Measurements from ENCODE around the gene ZGLP1. TPM values are rescaled to one million over a fixed set of nuclear protein-coding genes. Genes with fewer than 3 reads are reported as not detected.

The ZGLP1 gene
- total RNA-seq, 1 experiment from 2014 or later, result 1.8 TPM

DNA sequence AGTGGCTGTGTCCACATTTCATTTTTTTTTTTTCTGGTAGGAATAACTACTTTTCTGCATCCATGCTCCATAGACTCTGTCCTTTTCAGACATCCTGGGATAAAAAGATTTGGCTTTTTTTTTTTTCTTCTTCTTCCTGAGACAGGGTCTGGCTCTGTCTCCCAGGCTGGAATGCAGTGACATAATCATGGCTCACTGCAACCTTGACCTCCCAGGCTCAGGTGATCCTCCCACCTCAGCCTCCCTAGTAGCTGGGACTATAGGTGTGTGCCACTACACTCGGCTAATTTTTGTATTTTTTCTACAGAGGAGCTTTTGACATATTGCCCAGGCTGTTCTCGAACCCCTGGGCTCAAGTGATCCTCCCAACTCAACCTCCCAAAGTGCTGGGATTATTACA is 33.9 kb upstream of the ZGLP1 start:
- Histone ChIP-seq H3K4me2 (ENCODE audit: low read length) (no peak overlapping the region), H3K4me1 (ENCODE audit: insufficient read depth, low read length) (no peaks in the 10 kb centered on the region), H3K9me3 (ENCODE audit: low read length) (no peaks in the 10 kb centered on the region), H3K79me2 (ENCODE audit: low read length) (no peaks in the 10 kb centered on the region), H3K9ac (ENCODE audit: low read length) (no peak overlapping the region), H3K36me3 (ENCODE audit: low read depth, low read length) (no peaks in the 10 kb centered on the region), H3K4me3 (ENCODE audit: low read length) (no peak overlapping the region), H4K20me1 (ENCODE audit: low read length) (no peaks in the 10 kb centered on the region), H3K27ac (ENCODE audit: low read length) (no peak overlapping the region), H3K9me2 (replicated peaks; ENCODE audit: low read length) (no peaks in the 10 kb centered on the region), H3F3A (ENCODE audit: low read length, unreplicated experiment) (no peaks in the 10 kb centered on the region), H3K27me3 (ENCODE audit: low read length) (no peaks in the 10 kb centered on the region), H2AFZ (ENCODE audit: low read length) (no peak overlapping the region)
- CTCF ChIA-PET, result no interaction called here
- no TSS peak for BruUV-seq (replicated peaks)
- peak; percentile 20 for DNase-seq
- TF ChIP-seq EZH2 (IDR thresholded peaks at IDR 0.05; ENCODE audit: low read length, unreplicated experiment), result no peak
- no peak for TF ChIP-seq EZH2phosphoT487 (IDR thresholded peaks at IDR 0.05; ENCODE audit: borderline replicate concordance, low read length)
- no peak for TF ChIP-seq CTCF (conservative IDR thresholded peaks at IDR 0.05; ENCODE audit: low read depth, low read length)
- POLR2A ChIA-PET (ENCODE audit: unreplicated experiment), result no interaction called here
- no peak for ATAC-seq
- intact Hi-C loops (cut with micrococcal nuclease), result no loop called here

- no peak for TF ChIP-seq EZH2 (IDR thresholded peaks at IDR 0.05; ENCODE audit: low read length, unreplicated experiment)
- TF ChIP-seq CTCF (conservative IDR thresholded peaks at IDR 0.05; ENCODE audit: low read depth, low read length), result no peak
- TF ChIP-seq EZH2phosphoT487 (IDR thresholded peaks at IDR 0.05; ENCODE audit: borderline replicate concordance, low read length), result no peak
- no peak for DNase-seq
- POLR2A ChIA-PET (ENCODE audit: unreplicated experiment), result no interaction called here
- Histone ChIP-seq H3K9me2 (replicated peaks; ENCODE audit: low read length) (no peaks in the 10 kb centered on the region), H3K4me2 (ENCODE audit: low read length) (no peak overlapping the region), H2AFZ (ENCODE audit: low read length) (no peak overlapping the region), H3K9me3 (ENCODE audit: low read length) (no peaks in the 10 kb centered on the region), H3K27ac (ENCODE audit: low read length) (no peak overlapping the region), H4K20me1 (ENCODE audit: low read length) (no peaks in the 10 kb centered on the region), H3K27me3 (ENCODE audit: low read length) (no peaks in the 10 kb centered on the region), H3K36me3 (ENCODE audit: low read depth, low read length) (no peaks in the 10 kb centered on the region), H3K9ac (ENCODE audit: low read length) (no peak overlapping the region), H3K4me3 (ENCODE audit: low read length) (no peak overlapping the region), H3K79me2 (ENCODE audit: low read length) (no peaks in the 10 kb centered on the region), H3K4me1 (ENCODE audit: insufficient read depth, low read length) (peaks cover 4% of the 10 kb centered on the region; the same call in 1 of the 2 replicates), H3F3A (ENCODE audit: low read length, unreplicated experiment) (no peaks in the 10 kb centered on the region)
- no TSS peak for BruUV-seq (replicated peaks)
- CTCF ChIA-PET, result no interaction called here
- intact Hi-C loops (cut with micrococcal nuclease), result loop anchor here (10.0 kb wide), 1 partner anchor 45 kb away; the partner anchor contains the start of gene TYK2
- ATAC-seq, result no peak
Measured at GRCh38 chr19:10339977-10340376, 30.4 kb upstream of the ZGLP1 start.

DNA sequence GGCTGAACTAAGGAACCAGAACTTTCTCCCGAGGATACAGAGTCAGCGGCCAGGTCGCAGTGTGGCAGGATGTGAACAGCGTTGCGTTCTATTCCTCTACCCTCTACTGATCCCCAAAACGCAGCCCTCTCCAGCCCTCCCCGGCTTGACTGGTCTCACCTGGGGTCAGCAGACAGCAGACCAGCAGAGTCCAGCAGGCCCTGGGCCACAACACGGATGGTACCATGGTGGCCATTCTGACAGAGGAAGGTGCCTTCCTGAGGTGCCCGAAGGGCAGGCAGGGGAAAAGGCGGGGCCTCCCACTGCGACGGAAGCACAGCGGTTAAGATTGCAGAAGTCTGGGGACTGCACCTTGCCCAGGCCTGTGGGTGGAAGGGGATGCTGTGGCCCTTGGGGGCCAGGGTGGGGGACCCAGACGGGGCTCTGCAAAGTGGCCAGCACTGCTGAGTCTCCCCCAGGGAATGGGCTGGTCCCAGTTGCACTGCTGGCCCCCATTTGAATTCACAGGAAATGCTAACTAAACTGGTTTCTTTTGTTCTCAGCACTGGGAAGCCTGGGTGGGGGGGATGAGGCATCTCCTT is 29.9 kb upstream of the ZGLP1 start, which contains the start of gene ICAM3:
ICAM3 (minus strand) TSS at position 245 of the 581 bp plus-strand sequence; CDS start at position 235, 10 bp downstream.
- Histone ChIP-seq H3K27ac (ENCODE audit: low read length) (no peak within 1 kb of the TSS), H3K36me3 (ENCODE audit: low read depth, low read length) (no peaks in the 10 kb centered on the region), H3K4me2 (ENCODE audit: low read length) (no peak within 1 kb of the TSS), H3K9me3 (ENCODE audit: low read length) (no peaks in the 10 kb centered on the region), H4K20me1 (ENCODE audit: low read length) (no peaks in the 10 kb centered on the region), H3K9ac (ENCODE audit: low read length) (no peak within 1 kb of the TSS), H3K9me2 (replicated peaks; ENCODE audit: low read length) (no peaks in the 10 kb centered on the region), H3K4me1 (ENCODE audit: insufficient read depth, low read length) (peaks cover 5% of the 10 kb centered on the region; the same call in 1 of the 2 replicates), H2AFZ (ENCODE audit: low read length) (no peak within 1 kb of the TSS), H3K27me3 (ENCODE audit: low read length) (no peaks in the 10 kb centered on the region), H3K79me2 (ENCODE audit: low read length) (no peaks in the 10 kb centered on the region), H3K4me3 (ENCODE audit: low read length) (no peak within 1 kb of the TSS), H3F3A (ENCODE audit: low read length, unreplicated experiment) (no peaks in the 10 kb centered on the region)
- ATAC-seq, result no peak
- ChIA-PET POLR2A (ENCODE audit: unreplicated experiment) (no interaction called here), CTCF (no interaction called here)
- TF ChIP-seq EZH2 (IDR thresholded peaks at IDR 0.05; ENCODE audit: low read length, unreplicated experiment) (no peak), CTCF (conservative IDR thresholded peaks at IDR 0.05; ENCODE audit: low read depth, low read length) (no peak), EZH2phosphoT487 (IDR thresholded peaks at IDR 0.05; ENCODE audit: borderline replicate concordance, low read length) (no peak)
- intact Hi-C loops (cut with micrococcal nuclease), result loop anchor here (10.0 kb wide), 1 partner anchor 45 kb away; the partner anchor contains the start of gene TYK2
- DNase-seq, result no peak
- BruUV-seq (replicated peaks), result no TSS peak

All from PC-3 (cell line).